ENCODE data around the gene ERC2. TPM values are rescaled to one million over a fixed set of nuclear protein-coding genes. Genes with fewer than 3 reads are reported as not detected.

Gene ERC2
- polyA plus RNA-seq, 3 donors, result not detected

- DNase-seq, result peak in 1 of 3 donors; percentile 63
- Histone ChIP-seq H3K4me2 (replicated peaks; ENCODE audit: extremely low read depth, low read length, poor library complexity, severe bottlenecking) (no peak overlapping the region), H4K20me1 (ENCODE audit: insufficient read depth, low read length) (no peaks in the 10 kb centered on the region), H3K79me2 (ENCODE audit: insufficient read depth, low read length) (no peaks in the 10 kb centered on the region), H3K4me3 (replicated peaks in 1 of 3; ENCODE audit: low read depth in 2 of 3, low read length in 3 of 3) (no peak overlapping the region), H3K27me3 (ENCODE audit: control insufficient read depth in 2 of 2, insufficient read depth in 2 of 2, low read length in 2 of 2) (no peaks in the 10 kb centered on the region), H3K9me3 (replicated peaks in 1 of 2; ENCODE audit: control insufficient read depth in 1 of 2, insufficient read depth in 1 of 2, low read length in 2 of 2) (no peaks in the 10 kb centered on the region), H2AFZ (ENCODE audit: insufficient read depth, low read depth, low read length, poor library complexity, severe bottlenecking) (no peak overlapping the region), H3K4me1 (ENCODE audit: control insufficient read depth in 1 of 2, insufficient read depth in 2 of 2, low read length in 2 of 2) (peaks cover 79 to 83% of the 10 kb centered on the region in 2 donors), H3K36me3 (replicated peaks in 1 of 2; ENCODE audit: control insufficient read depth in 1 of 2, insufficient read depth in 2 of 2, low read length in 2 of 2) (no peaks in the 10 kb centered on the region), H3K9ac (ENCODE audit: insufficient read depth, low read length, poor library complexity, severe bottlenecking) (no peak overlapping the region), H3K27ac (ENCODE audit: low read depth in 1 of 2, low read length in 2 of 2) (no peak overlapping the region)
- Mint-ChIP-seq H3K27ac (peak overlapping the region in 4 of 7 donors; percentile 4 to 94 (median 37)), H3K4me1 (peaks cover 78% of the 10 kb centered on the region), H3K36me3 (no peaks in the 10 kb centered on the region), H3K9me3 (peaks cover 0 to 4% (median 0%) of the 10 kb centered on the region in 7 donors), H3K4me3 (no peak overlapping the region), H3K27me3 (ENCODE audit: low read depth in 3 of 3) (peaks cover 1 to 6% (median 4%) of the 10 kb centered on the region in 3 donors)
- intact Hi-C loops (cut with micrococcal nuclease), result no loop called here
- TF ChIP-seq CTCF (IDR thresholded peaks at IDR 0.05), result no peak
- WGBS (ENCODE audit: insufficient coverage), result 100% methylated on average over 1 of the region's 3 CpGs
Measured at GRCh38 chr3:55622733-55623132, 845.5 kb downstream of the ERC2 start.

DNA sequence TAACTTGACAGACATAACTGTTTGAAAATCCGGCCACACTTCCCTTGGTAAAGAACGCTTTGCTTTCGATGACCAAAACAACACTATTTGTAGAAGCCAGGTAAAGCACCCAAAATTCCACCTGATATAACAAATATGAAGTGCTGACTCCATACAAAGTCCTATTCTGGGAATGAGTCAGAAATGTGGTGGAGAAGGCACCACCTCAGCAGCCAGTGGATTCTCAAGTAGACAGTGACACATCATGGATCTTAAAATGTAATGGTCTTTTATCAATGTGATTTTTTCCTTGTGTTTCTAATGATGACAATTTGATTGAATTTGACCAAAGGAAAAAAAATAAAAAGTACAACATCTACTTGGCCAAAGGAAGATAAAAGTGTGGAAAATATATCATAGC, 846.2 kb downstream of the ERC2 start:
- no CpG with 5 or more reads among the region's 3 CpGs for WGBS (ENCODE audit: insufficient coverage)
- no peak overlapping the region for H3K4me3 Mint-ChIP-seq
- Histone ChIP-seq H3K4me2 (replicated peaks; ENCODE audit: extremely low read depth, low read length, poor library complexity, severe bottlenecking) (no peak overlapping the region), H3K4me3 (replicated peaks in 1 of 3; ENCODE audit: low read depth in 2 of 3, low read length in 3 of 3) (no peak overlapping the region), H3K27me3 (ENCODE audit: control insufficient read depth in 2 of 2, insufficient read depth in 2 of 2, low read length in 2 of 2) (no peaks in the 10 kb centered on the region), H3K36me3 (replicated peaks in 1 of 2; ENCODE audit: control insufficient read depth in 1 of 2, insufficient read depth in 2 of 2, low read length in 2 of 2) (no peaks in the 10 kb centered on the region), H3K9ac (ENCODE audit: insufficient read depth, low read length, poor library complexity, severe bottlenecking) (no peak overlapping the region), H2AFZ (ENCODE audit: insufficient read depth, low read depth, low read length, poor library complexity, severe bottlenecking) (no peak overlapping the region), H3K4me1 (ENCODE audit: control insufficient read depth in 1 of 2, insufficient read depth in 2 of 2, low read length in 2 of 2) (peaks cover 80 to 83% of the 10 kb centered on the region in 2 donors), H3K79me2 (ENCODE audit: insufficient read depth, low read length) (no peaks in the 10 kb centered on the region), H3K27ac (ENCODE audit: low read depth in 1 of 2, low read length in 2 of 2) (no peak overlapping the region), H4K20me1 (ENCODE audit: insufficient read depth, low read length) (no peaks in the 10 kb centered on the region), H3K9me3 (replicated peaks in 1 of 2; ENCODE audit: control insufficient read depth in 1 of 2, insufficient read depth in 1 of 2, low read length in 2 of 2) (no peaks in the 10 kb centered on the region)
- intact Hi-C loops (cut with micrococcal nuclease), result no loop called here
- H3K27ac Mint-ChIP-seq, result no peak overlapping the region
- H3K4me1 Mint-ChIP-seq, result peaks cover 81% of the 10 kb centered on the region
- H3K36me3 Mint-ChIP-seq, result no peaks in the 10 kb centered on the region
- TF ChIP-seq CTCF (IDR thresholded peaks at IDR 0.05), result no peak
- peaks cover 0 to 4% (median 0%) of the 10 kb centered on the region in 7 donors for H3K9me3 Mint-ChIP-seq
- peak in 1 of 3 donors; percentile 53 for DNase-seq
- peaks cover 1 to 6% (median 4%) of the 10 kb centered on the region in 3 donors for H3K27me3 Mint-ChIP-seq (ENCODE audit: low read depth in 3 of 3)

All from CD14-positive monocyte (primary cell).